ENCODE measurements around the gene C10orf62. TPM values are rescaled to one million over a fixed set of nuclear protein-coding genes. Genes with fewer than 3 reads are reported as not detected.

The C10orf62 gene
- total and polyA plus RNA-seq, 2 donors (not counting 3 experiments of a cell fraction or from before 2014, with no cell fraction given): not detected

DNA sequence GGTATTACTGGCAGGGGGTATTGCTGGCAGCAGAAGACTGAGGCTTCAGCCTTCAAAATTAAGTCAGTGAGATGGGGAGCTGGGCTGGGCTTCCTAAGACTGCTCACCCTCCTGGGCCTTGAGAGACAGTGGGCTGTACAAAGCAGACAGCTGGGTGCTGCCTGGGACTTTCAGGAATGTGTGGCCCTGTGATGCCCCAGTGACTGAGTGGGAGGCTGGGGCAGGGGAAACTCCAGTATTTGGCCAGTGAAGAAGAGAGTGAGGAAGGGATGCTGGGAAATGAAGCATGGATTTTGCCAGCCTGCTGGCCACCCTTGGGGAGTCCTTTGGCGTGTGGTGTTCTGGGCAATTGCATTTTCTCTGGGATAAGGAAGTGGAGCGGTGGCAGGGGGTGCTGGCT is 16.5 kb upstream of the C10orf62 start:
- Histone ChIP-seq H3K27ac (ENCODE audit: insufficient read depth, low read depth, low read length) (no peak overlapping the region), H3K9me3 (replicated peaks; ENCODE audit: control insufficient read depth, insufficient read depth, low read length) (no peaks in the 10 kb centered on the region), H3K9me1 (replicated peaks; ENCODE audit: control insufficient read depth, extremely low read depth, insufficient read depth, low read length) (no peaks in the 10 kb centered on the region), H3K9ac (replicated peaks; ENCODE audit: extremely low read depth, insufficient read depth, low read length) (no peak overlapping the region), H3K79me2 (ENCODE audit: control insufficient read depth, insufficient read depth, low read length) (no peaks in the 10 kb centered on the region), H3K4me2 (ENCODE audit: insufficient read depth, low read length) (no peak overlapping the region), H3K36me3 (ENCODE audit: control insufficient read depth in 2 of 2, extremely low read depth in 1 of 2, insufficient read depth in 2 of 2, low read length in 2 of 2) (peaks cover under 1 to 35% of the 10 kb centered on the region in 2 experiments), H3K27me3 (ENCODE audit: control insufficient read depth in 2 of 2, insufficient read depth in 2 of 2, low read length in 2 of 2) (no peaks in the 10 kb centered on the region), H3K4me1 (ENCODE audit: control insufficient read depth, extremely low read depth, insufficient read depth, low read length) (peaks cover 14% of the 10 kb centered on the region), H3K4me3 (replicated peaks in 1 of 3; ENCODE audit: insufficient read depth in 1 of 3, low read depth in 1 of 3, low read length in 3 of 3) (no peak overlapping the region), H4K20me1 (replicated peaks; ENCODE audit: control insufficient read depth, extremely low read depth, insufficient read depth, low read length) (no peaks in the 10 kb centered on the region), H2AFZ (ENCODE audit: low read depth, low read length) (no peak overlapping the region)
- dilution Hi-C loops (cut with MboI; ENCODE audit: extremely low pct_ligation_motif_present, low sequenced_read_pairs): no loop called here
- POLR2A ChIA-PET: interaction anchor here (1.0 kb wide), 1 partner anchor 39 kb away, joined by 3 read pairs; no protein-coding TSS in a partner anchor
- no TSS peak for BruUV-seq (replicated peaks)
- no peak for FAIRE-seq
- intact Hi-C loops (cut with micrococcal nuclease): loop anchor here (2.0 kb wide), 1 partner anchor 158 kb away; no protein-coding TSS in a partner anchor
- CTCF ChIA-PET: interaction anchor here (0.9 to 8.2 kb wide), 19 partner anchors 11 to 111 kb away, joined by 3 to 304 read pairs (median 7); partner anchors contain the start of genes C10orf62, HOGA1 and MORN4
- no peak for DNase-seq (ENCODE audit: low read depth, low spot score)
- TF ChIP-seq POLR2A (IDR thresholded peaks at IDR 0.05; ENCODE audit: low read depth, low read length): no peak
- no peak for TF ChIP-seq FOS (IDR thresholded peaks at IDR 0.05; ENCODE audit: borderline replicate concordance, insufficient read depth, low read length)
- TF ChIP-seq JUN (IDR thresholded peaks at IDR 0.05; ENCODE audit: borderline replicate concordance, insufficient read depth, insufficient read length, low read depth): no peak
- TF ChIP-seq, protein P1, sequence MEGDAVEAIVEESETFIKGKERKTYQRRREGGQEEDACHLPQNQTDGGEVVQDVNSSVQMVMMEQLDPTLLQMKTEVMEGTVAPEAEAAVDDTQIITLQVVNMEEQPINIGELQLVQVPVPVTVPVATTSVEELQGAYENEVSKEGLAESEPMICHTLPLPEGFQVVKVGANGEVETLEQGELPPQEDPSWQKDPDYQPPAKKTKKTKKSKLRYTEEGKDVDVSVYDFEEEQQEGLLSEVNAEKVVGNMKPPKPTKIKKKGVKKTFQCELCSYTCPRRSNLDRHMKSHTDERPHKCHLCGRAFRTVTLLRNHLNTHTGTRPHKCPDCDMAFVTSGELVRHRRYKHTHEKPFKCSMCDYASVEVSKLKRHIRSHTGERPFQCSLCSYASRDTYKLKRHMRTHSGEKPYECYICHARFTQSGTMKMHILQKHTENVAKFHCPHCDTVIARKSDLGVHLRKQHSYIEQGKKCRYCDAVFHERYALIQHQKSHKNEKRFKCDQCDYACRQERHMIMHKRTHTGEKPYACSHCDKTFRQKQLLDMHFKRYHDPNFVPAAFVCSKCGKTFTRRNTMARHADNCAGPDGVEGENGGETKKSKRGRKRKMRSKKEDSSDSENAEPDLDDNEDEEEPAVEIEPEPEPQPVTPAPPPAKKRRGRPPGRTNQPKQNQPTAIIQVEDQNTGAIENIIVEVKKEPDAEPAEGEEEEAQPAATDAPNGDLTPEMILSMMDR (IDR thresholded peaks at IDR 0.05; ENCODE audit: extremely low read depth in 1 of 2, insufficient read depth in 1 of 2, low read depth in 1 of 2, low read length in 2 of 2): no peak
- no peak for TF ChIP-seq EZH2 (IDR thresholded peaks at IDR 0.05; ENCODE audit: borderline replicate concordance, low read depth, low read length, severe bottlenecking)
- TF ChIP-seq, protein P2, sequence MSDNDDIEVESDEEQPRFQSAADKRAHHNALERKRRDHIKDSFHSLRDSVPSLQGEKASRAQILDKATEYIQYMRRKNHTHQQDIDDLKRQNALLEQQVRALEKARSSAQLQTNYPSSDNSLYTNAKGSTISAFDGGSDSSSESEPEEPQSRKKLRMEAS (IDR thresholded peaks at IDR 0.05; ENCODE audit: insufficient read depth, insufficient read length): no peak
- no peak for TF ChIP-seq MYC (IDR thresholded peaks at IDR 0.05; ENCODE audit: low read depth, low read length)
- no peak for TF ChIP-seq POLR2AphosphoS5 (IDR thresholded peaks at IDR 0.05; ENCODE audit: insufficient read depth, low read depth, low read length)
- no peak for TF ChIP-seq GATA2 (IDR thresholded peaks at IDR 0.05; ENCODE audit: insufficient read depth, insufficient read length, low read depth, low read length)

All from endothelial cell of umbilical vein (primary cell).